HTR-8/SVneo (cell line): ENCODE data around the gene AATF.

Source experiments
- DNase-seq: peaks from one replicate; pipeline ENCODE4 v3.0.0; 2011; ENCODE audit warnings: low spot score, mixed read lengths; ENCODE audit not compliant: insufficient read length
- FAIRE-seq: peaks from 2 replicates; lab custom pipeline; 2011; peaks lifted over from hg19 to GRCh38; lab: Jason Lieb, UNC

The AATF gene

DNA sequence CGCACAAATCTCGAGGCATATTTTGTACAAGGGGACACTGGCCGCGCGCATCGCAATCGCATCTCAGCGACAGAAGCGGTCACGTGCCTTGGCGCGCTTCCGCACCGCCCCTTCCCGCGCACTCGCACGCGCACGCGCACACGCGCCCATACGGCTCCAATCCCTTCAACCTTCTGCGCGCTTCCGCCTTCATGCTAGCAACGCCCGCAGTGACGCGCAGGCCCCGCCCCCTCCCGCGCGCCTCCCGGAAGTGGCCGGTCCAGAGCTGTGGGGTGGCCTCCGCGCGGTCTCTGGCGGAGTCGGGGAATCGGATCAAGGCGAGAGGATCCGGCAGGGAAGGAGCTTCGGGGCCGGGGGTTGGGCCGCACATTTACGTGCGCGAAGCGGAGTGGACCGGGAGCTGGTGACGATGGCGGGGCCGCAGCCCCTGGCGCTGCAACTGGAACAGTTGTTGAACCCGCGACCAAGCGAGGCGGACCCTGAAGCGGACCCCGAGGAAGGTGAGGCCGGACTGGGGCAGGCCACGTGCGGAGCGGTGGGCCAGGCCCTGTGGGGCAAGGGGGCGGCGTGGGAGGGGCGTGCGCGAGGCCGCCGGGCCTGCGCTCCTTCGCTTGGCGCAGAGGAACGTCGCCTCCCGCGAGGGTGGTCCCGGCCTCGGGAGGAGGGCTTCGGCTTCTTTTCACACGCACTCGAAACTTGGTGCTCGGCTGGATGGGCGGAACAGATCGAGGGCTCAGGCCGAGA, at the start of gene AATF:
AATF (plus strand) TSS at position 238 of the 744 bp plus-strand sequence; CDS start at position 410, 172 bp downstream.
- FAIRE-seq (no peak), DNase-seq (peak; percentile 98)

DNA sequence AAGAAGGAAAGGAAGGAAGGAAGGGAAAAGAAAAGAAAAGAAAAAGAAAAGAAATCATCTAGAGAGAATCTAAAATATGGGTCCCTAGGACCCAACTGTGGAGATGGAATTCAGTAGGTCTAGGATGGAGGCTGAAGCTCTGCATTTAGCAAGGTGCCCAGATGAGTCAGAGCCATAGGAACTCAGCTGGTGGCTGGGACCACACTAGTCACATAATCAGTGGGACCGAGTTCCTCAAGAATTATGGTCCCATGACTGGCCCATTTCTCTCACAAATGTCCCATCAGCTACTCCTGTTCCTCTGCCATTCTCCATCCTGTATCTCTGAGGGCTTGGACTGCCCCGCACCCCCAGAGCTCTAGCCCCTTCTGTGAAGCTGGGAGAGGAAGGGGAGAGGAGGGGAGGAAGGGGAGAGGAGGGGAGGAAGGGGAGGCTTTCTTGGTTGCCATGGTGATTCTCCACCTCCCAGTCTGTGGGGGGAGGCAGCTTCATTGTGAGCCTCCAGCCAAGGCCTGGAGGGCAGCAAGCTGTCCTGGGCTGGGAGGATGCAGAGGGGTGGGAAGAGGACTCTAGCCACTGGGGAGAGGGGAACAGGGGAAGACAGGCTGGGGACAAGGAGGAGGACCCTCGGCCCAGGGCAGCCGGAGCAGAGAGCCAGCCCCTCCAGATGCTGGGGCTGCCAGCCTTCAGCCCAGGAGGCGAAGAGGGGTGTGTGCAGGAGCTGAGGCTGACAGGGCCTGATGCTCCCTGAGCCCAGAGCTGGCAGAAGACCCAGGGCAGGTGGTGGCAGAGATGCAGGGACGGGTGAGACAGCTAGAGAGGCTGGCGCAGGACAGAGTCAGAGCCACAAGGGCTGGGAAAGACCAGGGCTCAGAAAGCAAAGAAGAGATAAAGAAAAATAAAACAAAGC, 49.2 kb upstream of the AATF start:
- FAIRE-seq: no peak

GRCh38 chr17:36900160-36900512, 48.6 kb upstream of the AATF start:
- DNase-seq: no peak
- no peak for FAIRE-seq

More for the DNA sequence above, 49.2 kb upstream of the AATF start:
- DNase-seq: no peak

- DNase-seq: peak; percentile 62
- no peak for FAIRE-seq
Observed at GRCh38 chr17:36901506-36901905, 47.2 kb upstream of the AATF start.

- no peak for DNase-seq
- no peak for FAIRE-seq
Observed at GRCh38 chr17:36907407-36907806, 41.3 kb upstream of the AATF start.

DNA sequence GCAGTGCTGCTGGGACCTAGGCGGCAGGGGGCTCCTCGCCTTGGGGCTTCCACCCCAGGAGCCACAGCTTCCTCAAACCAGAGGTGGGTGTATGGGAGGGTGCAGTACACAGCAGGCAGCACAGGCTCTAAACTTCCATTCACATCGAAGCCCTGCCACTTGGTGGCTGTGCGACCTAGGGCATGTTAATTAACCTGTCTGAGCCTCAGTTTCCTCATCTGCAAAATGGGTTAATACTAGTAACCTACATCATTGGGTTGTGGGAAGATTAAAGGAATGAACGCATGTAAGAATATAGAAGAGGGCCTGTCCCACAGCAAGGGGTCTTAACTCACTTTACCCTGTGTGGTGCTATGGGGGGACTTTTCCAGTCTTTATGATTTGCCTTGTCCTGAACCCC, 38.2 kb upstream of the AATF start:
- DNase-seq (no peak), FAIRE-seq (no peak)

- FAIRE-seq: no peak
- DNase-seq: no peak
Observed at GRCh38 chr17:36911001-36911400, 37.8 kb upstream of the AATF start.

DNA sequence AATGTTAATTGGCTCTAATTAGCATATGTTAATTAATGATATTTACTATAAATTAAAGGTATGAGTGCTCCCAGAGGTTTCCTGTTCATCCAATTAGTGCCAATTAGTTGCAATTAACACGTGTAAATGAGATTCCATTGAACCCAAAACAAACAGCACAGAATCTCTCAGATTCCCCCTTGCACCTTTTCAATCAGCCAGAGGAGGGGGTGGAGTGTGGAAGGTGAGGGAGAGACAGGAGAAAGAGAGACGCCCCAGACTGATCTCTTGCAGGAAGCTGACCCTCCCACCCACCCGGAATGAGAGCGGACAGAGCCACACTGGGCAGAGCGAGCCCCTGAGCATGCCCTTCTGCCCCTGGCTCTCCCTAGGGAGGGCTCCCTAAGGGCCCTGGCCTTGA, 35.6 kb upstream of the AATF start:
- FAIRE-seq (no peak), DNase-seq (no peak)

GRCh38 chr17:36918211-36918691, 30.5 kb upstream of the AATF start:
- no peak for FAIRE-seq
- DNase-seq: peak; percentile 73

DNA sequence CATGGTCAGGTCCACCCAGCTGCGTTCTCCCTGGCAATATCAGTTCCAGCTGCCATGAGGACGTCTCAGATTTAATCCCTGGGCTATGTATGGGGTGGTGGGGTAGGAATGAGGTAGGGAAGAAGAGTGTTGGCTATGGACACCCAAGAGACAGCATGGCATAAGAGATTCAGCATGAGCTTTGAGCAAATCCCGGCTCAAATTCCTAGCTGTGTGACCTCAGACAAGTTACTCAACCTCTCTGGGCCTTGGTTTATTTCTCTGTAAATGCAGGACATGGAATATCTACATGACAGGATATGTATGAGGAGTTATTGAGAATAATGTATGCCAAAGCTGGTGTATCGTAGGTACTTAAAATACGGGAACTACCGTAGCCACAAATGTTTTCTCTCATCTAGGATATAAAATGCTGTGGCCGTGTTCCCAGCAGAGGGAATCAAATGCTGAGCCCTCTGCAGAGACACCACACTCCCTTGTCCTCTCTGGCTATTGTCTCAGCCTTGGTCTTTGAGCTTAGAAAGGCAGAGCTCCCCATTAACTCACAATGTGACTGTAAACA, 29.3 kb upstream of the AATF start:
- FAIRE-seq (no peak), DNase-seq (no peak)

DNA sequence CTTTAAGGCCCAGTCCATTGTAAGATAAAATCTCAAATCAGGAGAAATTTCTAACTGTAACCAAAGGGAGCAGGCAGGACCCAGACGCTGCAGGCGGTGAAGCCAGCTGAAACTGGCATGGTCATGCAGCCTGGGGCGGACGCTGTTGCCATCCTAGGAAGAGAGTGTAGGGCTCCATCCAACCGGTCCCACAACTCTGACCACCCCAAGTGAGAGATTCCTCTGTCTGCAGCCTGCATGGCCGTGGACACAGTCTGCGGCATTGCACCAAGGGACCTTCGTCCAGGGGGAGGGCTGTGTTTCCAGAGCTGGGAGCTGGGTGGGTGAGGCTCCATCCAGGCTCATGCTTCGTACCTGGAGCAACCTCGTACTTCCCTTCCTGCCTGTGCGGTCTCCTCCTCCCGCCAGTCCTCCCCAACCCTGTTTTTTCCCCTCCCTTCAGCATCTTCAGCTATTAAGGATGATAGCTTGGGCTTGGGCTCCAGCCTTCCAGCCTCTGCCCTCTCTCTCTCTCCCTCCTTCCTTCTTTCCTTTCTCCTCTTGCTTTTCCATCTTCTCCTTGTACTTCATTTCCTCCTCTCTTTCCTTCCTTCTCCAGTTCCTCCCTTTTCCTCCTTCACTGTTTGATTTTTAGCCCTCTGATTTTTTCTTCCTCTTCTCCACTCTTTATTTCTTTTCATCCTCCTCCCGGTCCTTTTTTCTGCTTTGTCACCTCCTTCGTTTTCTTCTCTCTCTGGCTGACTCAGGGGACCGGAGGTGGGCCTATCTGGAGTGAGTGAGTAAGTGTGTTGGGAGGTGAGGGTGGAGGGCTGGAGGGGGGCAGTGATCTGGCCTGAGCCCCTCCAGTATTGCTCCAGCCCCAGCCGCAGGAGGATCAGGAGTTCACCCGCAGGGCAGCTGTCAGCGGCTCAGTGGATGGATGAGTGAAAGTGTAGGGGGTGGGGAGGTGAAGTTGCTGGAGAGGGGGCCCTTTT, 28.4 kb upstream of the AATF start:
- no peak for FAIRE-seq
- DNase-seq: peak; percentile 89

GRCh38 chr17:36921095-36921851, 27.5 kb upstream of the AATF start:
- FAIRE-seq (no peak), DNase-seq (peak; percentile 71)

DNA sequence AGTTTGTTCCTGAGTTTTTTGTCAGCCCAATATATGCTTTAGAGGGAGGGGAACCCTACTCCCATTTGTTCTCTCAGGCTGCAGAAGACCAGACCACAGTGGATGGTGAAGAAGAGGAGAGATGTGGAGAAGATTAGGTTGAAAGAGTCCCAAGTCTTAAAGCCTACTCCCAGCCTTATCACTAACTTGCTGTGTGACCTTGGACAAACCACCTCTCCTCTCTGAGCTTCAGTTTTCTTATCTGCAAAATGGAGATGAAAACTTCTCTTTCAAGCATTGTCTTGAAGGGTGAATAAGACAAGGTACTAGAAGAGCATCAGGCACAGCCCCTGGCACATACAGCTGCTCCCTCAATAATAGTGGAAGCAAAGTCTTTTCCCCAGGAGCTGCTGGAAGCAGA, 26.6 kb upstream of the AATF start:
- no peak for DNase-seq
- FAIRE-seq: no peak

- no peak for FAIRE-seq
- no peak for DNase-seq
Observed at GRCh38 chr17:36923814-36924221, 24.9 kb upstream of the AATF start.

GRCh38 chr17:36926226-36926625, 22.5 kb upstream of the AATF start:
- no peak for FAIRE-seq
- no peak for DNase-seq

DNA sequence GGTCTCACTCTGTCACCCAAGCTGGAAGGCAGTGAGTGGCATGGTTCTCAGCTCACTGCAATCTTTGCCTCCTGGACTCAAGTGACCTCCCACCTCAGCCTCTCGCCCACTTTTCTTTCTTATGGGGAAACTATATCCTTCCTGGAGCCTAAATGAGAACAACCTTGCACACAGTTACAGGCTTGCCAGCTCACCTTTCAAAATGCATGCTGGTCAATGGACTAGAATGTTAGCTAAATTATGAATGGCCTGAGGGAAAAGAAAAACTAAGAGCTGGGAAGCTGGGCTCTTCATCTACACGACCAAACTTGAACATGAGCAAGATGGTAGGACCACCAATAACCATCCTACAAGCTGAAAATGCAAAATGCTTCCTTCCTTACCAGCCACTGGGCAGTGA, 22.1 kb upstream of the AATF start:
- no peak for FAIRE-seq
- DNase-seq: no peak

DNA sequence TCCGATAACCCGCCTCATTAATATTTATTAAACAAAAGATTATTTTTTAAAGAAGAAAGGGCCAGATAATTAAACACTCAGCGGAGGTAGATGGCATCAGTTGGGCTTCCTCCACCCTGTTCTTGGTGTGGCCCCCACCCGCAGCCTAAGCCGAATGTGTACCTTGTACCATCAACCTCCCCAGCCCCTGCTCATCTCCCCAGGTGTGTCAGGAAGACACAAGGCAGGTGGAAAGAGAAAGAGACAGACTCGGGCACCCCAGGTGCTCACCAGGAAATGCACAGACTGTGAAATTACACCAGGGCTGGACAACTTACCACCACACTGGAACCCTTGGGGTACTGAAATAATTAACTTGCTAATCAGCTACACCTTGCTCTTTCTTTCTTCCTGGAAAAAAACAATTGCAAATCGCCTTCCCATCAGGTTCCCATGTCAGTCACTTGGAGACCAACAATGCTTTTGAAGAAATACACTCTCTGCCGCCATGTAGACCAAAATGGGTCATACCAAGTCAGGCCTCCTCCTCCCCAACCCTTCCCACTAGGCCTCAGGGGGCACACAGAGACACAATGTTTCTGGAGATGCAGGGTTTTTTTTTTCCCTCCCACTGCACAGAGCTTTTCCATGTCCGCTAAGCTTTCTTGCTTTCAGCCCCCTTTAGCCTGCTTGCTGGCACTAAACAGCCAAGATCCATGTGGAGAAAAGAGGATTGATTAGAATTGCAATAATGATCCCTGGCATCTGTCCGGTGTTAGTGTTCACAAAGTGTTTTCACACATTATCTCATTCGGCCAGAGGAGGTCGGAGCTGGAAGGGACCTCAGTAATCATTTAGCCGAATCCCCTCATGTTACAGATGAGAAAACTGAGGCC, 20.0 kb upstream of the AATF start:
- FAIRE-seq (no peak), DNase-seq (no peak)
